ES-I3 (cell line): ENCODE data around the gene ADARB1.

Source experiments
- H3K36me3 ChIP-seq: 2 replicates; pipeline ENCODE4 v1.6.1; 2013; ENCODE audit warnings: mild to moderate bottlenecking, low read length, control low read depth, moderate library complexity; ENCODE audit not compliant: insufficient read depth
- H3K4me1 ChIP-seq: 2 replicates; pipeline ENCODE4 v1.6.1; 2013; ENCODE audit warnings: mild to moderate bottlenecking, control low read depth, low read length; ENCODE audit not compliant: insufficient read depth
- H3K9ac ChIP-seq: 2 replicates; pipeline ENCODE4 v1.6.1; 2013; ENCODE audit warnings: low read depth, mild to moderate bottlenecking, low read length, moderate library complexity
- H3K9me3 ChIP-seq: 2 replicates; pipeline ENCODE4 v1.6.1; 2013; ENCODE audit warnings: mild to moderate bottlenecking, low read length, moderate library complexity; ENCODE audit not compliant: control insufficient read depth, insufficient read depth

The ADARB1 gene

DNA sequence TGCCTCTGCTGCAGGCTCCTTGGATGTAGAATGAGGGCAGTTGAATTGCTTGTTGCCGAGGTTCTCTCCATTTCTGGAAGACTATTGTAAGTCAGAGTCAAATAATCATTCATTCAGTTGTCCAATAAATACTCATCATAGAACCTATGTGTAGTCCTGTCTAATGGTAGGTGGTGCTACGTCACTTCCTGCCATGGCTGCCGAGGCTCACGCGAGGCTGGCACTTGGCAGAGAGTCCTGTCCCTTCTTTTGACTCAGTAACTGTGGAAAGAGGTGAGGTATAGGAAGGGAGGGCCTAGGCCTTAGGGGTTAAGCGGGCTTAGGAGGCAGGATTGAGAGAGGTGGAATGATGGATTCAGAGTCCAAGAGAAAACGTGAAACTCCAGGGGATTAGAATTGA, 9.7 kb downstream of the ADARB1 start:
- H3K4me1 ChIP-seq, result no peaks in the 10 kb centered on the region
- no peak overlapping the region for H3K9ac ChIP-seq
- H3K9me3 ChIP-seq, result no peaks in the 10 kb centered on the region
- H3K36me3 ChIP-seq, result no peaks in the 10 kb centered on the region

DNA sequence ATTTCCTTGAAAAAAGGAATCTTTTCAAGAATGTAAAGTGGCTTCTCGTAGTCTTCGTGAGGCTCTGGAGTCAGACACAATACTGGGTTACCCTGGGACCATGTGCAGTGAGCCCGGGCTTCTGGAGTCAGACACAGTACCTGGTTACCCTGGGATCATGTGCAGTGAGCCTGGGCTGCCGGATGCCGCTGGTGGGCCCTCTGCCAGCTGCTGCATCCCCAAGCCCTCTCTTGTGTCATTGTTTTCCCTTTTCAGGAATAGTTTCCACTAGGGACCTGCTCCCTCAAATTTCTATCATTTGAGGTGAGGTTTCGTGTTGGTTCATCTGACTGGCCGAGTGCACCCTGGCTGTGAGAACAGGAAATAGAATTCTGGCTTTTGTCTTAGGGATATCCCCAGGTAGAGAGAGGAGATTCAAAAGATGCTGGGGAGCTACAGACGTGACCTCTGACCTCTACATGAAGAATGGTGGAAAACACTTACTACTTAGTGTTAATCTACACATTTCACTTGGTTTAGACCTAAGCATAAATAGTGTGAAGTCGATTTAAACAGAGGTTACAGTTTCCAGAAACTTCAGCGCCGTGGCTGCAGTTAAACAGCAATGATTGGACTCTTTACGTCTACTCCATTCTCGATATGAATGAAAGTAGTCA, 10.6 kb downstream of the ADARB1 start:
- no peaks in the 10 kb centered on the region for H3K36me3 ChIP-seq
- no peak overlapping the region for H3K9ac ChIP-seq
- H3K4me1 ChIP-seq, result no peaks in the 10 kb centered on the region
- H3K9me3 ChIP-seq, result no peaks in the 10 kb centered on the region

DNA sequence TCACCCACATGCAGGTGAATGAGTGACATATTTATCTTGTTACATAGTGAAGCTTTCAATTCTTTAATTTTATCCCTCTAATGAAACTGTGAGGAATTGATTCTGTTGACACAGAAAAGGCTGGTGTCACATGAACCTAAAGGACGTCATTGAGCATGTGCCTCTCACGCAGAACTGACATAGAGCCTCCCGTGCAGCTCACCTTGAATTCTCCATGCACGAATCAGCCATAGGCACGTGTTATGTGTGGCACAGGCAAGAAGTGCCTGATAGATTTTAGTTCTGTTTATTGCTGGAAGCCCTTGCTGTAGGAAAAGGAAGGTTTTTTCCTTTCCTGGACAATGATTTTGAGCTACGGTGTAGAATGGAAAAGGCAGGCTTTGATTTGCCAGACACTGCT, 11.3 kb downstream of the ADARB1 start:
- H3K9ac ChIP-seq, result no peak overlapping the region

DNA sequence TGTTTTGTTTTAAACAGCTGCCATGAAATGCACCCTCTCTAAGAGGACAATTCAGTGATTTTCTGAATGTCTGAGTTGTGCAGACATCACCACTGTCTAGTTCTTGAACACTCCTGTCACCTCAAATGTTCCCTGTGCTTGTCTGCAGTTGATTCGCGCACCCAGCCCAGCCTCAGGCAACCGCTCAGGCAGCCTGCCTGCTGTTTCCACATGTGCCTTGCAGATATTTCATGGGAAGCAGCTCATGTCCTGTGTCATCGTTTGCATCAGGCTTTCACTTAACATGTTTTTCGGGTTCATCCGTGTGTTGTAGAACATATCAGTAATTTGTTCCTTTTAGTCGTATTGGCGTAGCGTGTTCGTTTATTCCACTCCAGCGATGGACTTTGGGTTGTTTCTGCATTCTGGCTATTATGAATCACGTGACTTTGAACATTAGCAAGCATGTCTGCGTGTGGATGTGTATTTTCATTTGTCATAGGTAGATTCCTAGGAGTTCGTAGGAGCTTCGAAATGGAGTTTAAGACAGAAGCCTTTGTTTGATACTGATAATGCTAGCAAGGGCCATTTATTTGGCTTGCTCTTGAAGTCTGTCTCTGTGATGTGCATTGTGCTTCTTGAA, 12.1 kb downstream of the ADARB1 start:
- Histone ChIP-seq H3K9ac (no peak overlapping the region), H3K4me1 (no peaks in the 10 kb centered on the region; the same call in 1 of the 2 replicates), H3K9me3 (no peaks in the 10 kb centered on the region), H3K36me3 (no peaks in the 10 kb centered on the region)

More for the DNA sequence above, 11.3 kb downstream of the ADARB1 start:
- Histone ChIP-seq H3K36me3 (no peaks in the 10 kb centered on the region), H3K4me1 (no peaks in the 10 kb centered on the region), H3K9me3 (no peaks in the 10 kb centered on the region)

DNA sequence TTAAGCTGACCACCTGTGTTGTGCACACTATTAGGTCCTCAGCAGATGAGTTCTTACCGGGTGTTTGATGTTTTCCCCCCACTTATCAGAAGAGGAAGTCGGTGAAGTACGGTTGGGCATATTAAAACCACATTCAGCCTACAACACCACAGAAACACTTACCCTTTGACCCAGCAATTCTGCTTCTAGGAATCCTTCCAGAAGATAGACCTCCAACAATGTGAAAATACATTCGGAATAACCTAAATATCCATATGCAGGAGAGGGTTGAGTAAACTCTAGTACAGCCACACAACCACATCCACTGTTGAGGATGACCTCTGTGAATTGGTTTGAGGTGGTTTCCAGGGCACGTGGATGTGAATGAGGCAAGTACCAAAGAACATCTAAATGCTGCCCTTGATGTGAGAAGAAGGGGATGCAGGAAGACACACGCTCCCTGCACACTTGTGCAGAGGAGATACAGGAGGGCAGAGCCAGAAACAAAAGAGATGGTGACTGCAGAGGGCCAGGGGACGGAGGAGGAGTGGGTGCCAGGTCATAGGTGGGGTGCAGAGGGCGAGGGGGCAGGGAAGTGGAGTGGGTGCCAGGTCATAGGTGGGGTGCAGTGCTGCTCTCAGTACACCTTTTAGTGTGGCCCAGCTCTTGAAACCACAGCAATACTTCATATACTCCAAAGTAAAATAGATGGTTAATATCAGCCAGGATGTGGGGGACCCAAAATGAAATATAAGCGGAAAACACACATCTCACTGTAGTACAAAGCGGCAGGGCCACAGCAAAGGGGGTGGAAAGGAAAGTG, 12.8 kb downstream of the ADARB1 start:
- Histone ChIP-seq H3K9ac (no peak overlapping the region), H3K36me3 (no peaks in the 10 kb centered on the region), H3K4me1 (no peaks in the 10 kb centered on the region; the same call in 1 of the 2 replicates), H3K9me3 (no peaks in the 10 kb centered on the region)

DNA sequence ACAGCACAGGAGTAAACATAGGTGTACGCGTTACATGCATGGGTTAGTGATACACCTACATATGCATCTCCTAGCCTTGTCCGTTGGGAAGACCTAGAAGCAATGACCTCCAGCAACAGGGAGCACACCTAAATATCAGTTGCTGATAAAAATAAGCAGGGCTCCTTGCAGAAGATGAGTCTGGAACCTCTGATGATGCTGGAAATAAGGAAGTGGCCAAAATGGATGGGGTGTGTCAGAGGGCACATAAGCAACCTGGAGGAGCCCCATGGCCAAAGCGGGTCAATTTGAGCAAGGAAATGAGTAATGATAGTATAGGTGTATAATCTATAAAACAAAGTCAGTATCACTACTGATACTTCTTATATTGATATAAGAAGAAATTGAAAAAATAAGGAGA, 13.7 kb downstream of the ADARB1 start:
- no peaks in the 10 kb centered on the region for H3K9me3 ChIP-seq
- H3K9ac ChIP-seq, result no peak overlapping the region
- no peaks in the 10 kb centered on the region for H3K36me3 ChIP-seq

DNA sequence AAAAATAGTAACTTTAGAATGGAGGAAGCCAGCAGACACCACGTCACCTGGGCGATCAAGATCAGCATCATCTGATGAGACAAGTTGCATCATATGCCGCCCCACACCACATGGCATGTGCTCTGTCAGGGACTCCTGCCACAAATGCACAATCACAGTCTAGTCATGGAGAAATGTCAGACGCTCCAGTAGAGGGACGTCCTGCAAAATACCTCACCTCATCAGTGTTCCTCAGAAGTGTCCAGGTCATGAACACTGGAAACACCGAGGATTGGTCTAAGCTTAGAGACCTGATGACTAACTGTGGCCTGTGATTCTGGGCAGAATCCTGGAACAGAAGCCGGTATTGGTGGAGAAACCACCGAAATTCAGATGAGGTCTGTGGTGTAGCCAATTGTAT, 14.3 kb downstream of the ADARB1 start:
- Histone ChIP-seq H3K9me3 (no peaks in the 10 kb centered on the region), H3K4me1 (no peaks in the 10 kb centered on the region; the same call in 1 of the 2 replicates), H3K36me3 (no peaks in the 10 kb centered on the region), H3K9ac (no peak overlapping the region)

More for the DNA sequence above, 13.7 kb downstream of the ADARB1 start:
- no peaks in the 10 kb centered on the region; the same call in 1 of the 2 replicates for H3K4me1 ChIP-seq

DNA sequence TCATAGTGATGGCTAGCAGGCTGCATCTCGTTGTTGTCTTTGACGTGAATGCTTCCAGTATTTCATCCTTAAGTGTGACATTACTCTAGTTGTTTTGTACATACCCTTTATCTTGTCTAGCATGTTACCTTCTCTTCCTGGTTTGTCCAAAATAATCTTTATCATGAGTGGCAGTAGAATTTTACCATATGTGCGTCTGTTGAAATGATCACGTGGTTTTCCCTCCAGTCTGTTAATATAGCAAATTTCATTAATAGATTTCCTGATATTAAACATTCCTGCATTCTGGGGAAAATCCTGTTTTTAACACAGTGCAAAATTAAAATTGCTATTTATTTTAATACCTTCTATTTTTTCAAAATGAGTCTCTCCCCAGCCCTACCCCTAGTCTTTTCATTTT, 15.6 kb downstream of the ADARB1 start:
- Histone ChIP-seq H3K9me3 (no peaks in the 10 kb centered on the region), H3K9ac (no peak overlapping the region)

DNA sequence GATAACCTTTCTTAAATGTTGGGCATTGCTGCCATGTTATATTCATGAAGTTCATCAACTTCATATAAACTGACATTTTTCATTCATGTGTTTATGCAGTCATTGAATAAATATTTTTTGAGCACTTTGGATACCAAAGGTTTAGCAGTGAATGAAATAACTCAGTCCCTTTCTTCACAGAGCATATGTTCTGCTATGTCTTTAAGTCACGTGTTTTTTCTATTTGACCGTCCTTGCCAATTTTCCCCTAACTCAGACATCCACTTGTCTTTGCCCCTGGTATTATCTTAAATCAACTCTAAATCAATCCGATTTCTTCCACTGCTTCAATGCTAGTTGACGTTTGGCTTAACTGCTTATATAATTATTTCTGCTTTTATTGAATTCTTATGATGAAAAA, 16.6 kb downstream of the ADARB1 start:
- Histone ChIP-seq H3K36me3 (no peaks in the 10 kb centered on the region), H3K9ac (no peak overlapping the region), H3K4me1 (no peaks in the 10 kb centered on the region; the same call in 1 of the 2 replicates)

More for the DNA sequence above, 15.6 kb downstream of the ADARB1 start:
- Histone ChIP-seq H3K4me1 (no peaks in the 10 kb centered on the region; the same call in 1 of the 2 replicates), H3K36me3 (no peaks in the 10 kb centered on the region)

DNA sequence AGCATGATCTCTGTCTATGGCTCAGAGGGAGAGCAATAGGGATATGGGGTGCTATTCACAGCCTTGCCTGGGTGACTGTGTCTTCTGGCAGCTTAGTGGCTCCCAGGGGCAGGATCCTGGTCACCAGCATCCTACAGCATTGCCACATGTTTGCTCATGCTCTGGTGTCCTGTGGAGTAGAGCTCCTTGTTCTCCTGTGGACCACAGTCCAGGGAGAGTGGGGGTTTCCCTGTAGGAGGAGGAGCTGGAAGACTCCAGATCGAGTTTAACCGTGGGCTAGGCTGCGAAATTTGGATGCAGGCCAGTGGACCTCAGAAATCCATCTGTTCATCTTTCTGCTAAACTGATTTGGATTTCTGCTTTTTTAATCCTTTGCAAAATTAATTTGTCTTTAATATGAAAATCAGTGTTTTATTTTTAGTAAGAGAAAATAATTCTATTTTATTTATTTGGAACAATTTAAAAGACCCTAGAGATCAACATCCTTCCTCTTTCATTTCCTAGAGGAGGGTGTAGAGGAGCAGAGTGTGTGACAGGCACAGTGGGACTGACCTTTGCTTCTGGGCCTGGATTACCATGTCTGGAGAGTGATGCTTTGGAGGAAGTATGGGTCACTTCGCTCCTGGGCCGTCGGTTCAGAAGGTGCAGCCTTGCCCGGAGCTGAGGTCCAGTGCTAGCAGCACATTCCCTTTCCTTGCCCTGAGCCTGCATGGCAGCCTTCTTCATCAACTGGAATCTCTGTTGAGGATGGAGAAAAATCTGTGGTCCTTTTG, 17.4 kb downstream of the ADARB1 start:
- Histone ChIP-seq H3K4me1 (no peaks in the 10 kb centered on the region; the same call in 1 of the 2 replicates), H3K9me3 (no peaks in the 10 kb centered on the region), H3K36me3 (no peaks in the 10 kb centered on the region), H3K9ac (no peak overlapping the region)

More for the DNA sequence above, 16.6 kb downstream of the ADARB1 start:
- no peaks in the 10 kb centered on the region for H3K9me3 ChIP-seq

DNA sequence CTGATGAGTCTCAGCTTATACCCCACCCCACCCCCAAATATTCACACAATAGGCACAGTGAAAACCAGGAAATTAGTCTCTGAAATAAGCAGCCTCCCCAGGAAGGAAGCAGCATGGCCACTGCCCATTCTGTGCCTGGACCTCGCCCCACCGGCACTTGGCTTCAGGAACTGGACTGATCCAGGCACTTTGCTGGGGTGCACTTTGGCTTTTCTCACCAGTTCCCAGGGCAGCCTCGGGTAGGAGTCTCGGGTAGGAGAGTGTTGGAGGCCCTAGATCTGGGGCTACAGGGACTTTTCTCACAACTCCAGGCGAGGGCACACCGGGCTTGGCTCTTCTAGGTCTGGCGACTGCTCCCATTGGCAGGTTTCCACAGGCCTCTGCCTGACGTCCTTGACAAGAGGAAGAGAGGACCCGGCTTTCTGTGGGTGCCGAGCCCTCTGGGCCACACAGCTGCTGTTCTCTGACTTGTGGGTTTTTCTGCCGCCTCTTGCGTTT, 18.7 kb downstream of the ADARB1 start:
- Histone ChIP-seq H3K4me1 (no peaks in the 10 kb centered on the region; the same call in 1 of the 2 replicates), H3K9me3 (no peaks in the 10 kb centered on the region), H3K9ac (no peak overlapping the region), H3K36me3 (no peaks in the 10 kb centered on the region)

DNA sequence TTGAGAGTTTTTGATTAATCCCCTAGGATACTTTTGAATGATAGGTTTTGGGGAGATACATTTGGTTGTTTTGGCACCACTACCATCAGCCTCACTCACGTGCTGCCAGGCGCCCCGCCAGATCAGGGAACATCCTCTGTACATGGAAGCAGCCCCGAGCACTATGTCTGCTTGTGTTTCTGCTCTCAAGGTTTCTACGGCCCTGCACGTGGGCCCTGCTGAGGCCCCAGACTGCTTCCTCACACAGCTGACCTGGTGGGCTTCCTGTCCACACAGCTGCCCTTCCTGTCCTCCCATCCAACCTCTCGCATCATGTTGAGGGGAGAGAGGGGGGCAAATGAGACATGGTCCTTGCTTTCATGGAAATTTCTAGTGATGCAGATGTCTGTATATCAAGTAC, 20.0 kb downstream of the ADARB1 start:
- Histone ChIP-seq H3K9ac (no peak overlapping the region), H3K4me1 (no peaks in the 10 kb centered on the region; the same call in 1 of the 2 replicates), H3K36me3 (no peaks in the 10 kb centered on the region), H3K9me3 (no peaks in the 10 kb centered on the region)

DNA sequence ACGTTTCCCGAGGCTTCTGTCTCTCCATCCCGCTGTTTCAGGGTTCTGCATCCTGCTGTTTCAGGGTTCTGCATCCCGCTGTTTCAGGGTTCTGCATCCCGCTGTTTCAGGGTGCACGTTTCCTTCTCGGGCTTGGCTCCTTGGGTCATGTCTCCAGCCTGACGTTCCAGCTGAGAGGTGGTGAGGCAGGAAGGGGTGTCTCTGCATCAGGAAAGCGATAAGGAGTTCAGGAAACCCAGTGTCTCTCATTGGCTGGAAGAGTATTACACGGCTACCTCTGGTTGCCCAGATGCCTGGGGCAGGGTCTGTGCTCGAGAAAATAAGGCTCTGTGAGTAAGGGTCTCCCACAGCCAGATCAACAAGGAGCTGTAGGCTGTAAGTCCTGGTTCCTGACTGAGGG, 21.1 kb downstream of the ADARB1 start:
- H3K9me3 ChIP-seq, result no peaks in the 10 kb centered on the region
- H3K9ac ChIP-seq, result no peak overlapping the region
- H3K36me3 ChIP-seq, result no peaks in the 10 kb centered on the region
- H3K4me1 ChIP-seq, result no peaks in the 10 kb centered on the region; the same call in 1 of the 2 replicates

DNA sequence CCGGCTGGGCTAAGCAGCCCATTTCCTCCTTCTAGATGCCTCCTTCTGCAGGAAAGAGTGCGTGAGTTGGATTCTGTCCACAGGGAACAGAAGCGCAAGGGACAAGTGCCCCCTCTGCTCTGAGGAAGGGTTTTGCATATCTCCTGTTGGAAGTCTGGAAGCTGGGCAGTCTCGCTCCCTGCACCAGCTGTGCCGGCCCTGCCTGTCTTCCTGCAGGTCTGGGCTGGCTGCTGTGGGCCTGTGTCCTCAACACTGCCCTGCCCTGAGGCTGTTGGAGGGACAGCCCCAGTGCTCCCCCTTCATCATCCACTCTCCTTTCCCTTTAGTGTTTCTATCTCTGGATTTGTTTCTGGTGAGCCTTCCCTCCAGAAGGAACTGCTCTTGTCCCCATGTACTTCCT, 21.8 kb downstream of the ADARB1 start:
- Histone ChIP-seq H3K4me1 (no peaks in the 10 kb centered on the region; the same call in 1 of the 2 replicates), H3K9me3 (no peaks in the 10 kb centered on the region), H3K36me3 (no peaks in the 10 kb centered on the region), H3K9ac (no peak overlapping the region)
